Embryonic facial prominence (tissue), 1 donor: ENCODE data around the gene NOTCH3.

ENCODE experiments used
- DNase-seq: peaks from one replicate; pipeline ENCODE4 v3.0.0-alpha.2; 2016; ENCODE audit errors: extremely low spot score

Gene NOTCH3

DNA sequence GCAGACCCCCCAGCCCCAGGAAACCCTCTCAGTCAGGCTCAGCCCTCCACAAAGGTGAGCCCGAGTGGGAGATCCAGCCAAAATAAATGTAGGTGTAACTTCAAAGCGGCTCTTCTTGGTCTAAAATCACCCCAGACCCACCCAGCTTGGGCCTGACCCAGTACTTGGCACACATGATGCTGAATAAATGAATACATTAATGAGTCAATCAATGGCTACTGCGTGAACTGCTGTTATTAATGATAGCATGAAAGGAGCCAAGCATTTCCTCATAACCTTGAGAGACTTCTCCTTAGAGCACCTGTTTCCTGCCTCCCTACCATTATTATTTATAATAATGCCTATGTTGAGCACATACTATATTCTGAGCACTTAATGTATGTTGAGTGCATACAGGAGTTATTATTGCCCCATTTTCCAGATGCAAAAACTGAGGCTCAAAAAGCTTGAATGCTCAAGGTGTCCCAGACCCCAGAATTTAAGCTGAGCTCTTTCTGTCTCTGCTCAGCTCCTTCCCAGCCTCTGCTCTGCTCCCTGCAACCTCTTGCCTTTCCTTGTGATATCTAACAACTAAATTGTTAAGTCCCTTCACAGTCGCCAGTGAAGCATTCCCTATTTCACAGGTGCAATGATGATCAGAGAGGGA is 4.3 kb downstream of the NOTCH3 start:
- DNase-seq: no peak

DNA sequence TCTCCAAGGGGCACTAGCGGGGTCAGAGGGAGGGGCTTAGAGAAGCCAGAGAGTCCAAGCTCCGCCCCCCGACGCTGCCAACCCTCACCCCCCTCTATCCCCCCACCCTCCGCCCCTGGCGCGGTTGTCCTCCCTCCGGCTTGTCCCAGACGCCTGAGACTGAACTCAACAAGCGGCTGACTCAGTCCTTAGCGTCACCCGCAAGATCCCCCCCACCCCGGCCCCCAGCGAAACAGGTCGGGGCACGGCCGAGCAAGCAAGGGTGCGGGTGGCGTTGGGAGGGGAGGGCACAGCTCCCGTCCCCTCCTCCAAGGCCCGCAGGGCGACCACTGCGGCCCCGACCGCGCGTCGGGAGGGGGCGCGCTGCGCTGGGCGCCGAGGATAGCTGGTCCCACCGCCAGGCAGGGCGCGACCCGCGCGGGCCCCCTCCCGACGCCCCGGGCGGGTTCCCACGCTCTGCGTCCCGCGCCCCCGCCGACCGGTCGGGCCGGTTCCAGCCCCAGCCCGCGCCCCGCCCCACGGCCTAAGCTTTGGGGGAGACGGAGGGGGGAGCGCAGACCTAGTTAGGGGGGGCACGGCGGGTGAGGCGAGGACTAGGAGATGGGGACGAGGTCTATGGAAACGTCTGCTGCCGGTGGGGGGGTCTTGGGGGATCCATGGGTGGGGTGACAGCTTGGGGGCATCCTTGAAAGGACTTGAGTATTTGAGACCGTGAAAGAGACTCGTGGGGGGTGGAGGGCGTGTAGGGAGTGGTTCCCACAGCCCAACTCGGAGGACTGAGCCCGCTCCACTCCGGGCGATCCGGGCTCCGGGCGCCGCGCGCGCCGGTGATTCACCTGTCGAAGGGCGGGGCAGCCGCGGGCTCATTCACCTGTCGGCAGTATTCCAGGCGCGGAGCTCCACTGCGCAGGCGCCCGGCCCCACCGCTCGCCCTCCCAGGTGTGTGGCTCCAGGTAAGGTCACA is 5.1 kb downstream of the NOTCH3 start:
- DNase-seq: no peak

DNA sequence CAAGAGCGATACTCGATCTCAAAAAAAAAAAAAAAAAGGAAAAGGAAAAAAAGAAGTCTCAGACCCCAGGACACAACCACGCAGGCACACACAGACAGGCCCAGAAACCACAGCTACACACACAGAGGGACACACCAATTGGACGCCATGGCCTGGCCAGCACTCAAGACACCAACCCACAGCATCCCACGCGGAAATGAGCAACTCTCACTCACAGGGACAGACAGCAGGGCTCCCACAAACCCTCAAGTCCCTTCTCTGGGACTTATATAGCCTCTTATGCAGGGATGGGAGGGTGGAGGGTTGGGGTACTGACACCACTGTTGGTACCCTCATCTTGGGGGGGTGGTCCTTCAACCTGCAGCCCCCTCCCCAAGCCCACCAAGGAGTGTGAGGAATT is 5.9 kb downstream of the NOTCH3 start:
- no peak for DNase-seq

DNA sequence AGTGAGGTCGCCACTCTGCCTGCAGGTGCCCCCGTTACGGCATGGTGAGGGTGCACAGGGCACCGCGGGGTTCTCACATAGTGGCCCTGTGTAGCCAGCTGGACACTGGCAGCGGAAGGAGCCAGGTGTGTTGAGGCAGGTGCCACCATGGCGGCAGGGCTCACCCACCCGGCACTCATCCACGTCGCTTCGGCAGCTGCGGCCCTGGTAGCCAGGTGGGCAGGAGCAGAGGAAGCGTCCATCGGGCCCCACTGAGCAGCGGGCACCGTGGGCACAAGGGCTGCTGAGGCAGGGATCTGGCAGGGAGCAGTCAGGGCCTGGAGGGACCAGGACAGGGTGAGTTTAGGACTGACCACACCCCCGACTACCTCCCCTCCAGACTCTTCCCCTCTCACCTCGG is 8.8 kb downstream of the NOTCH3 start:
- no peak for DNase-seq

DNA sequence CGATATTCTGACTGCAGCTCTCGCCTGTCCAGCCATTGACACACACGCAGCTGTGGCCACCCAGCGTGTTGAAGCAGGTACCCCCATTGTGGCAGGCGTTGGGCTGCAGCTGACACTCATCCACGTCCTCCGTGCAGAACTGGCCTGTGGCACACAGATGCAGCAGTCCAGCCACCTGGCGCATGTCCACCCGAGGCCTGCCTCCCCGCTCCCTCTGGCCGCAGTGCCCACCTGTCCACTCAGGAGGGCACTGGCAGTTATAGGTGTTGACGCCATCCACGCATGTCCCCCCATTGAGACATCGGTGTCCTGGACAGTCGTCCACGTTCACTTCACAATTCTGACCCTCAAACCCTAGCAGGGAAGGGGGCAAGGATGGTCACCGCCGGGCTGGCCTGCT is 9.3 kb downstream of the NOTCH3 start:
- no peak for DNase-seq

DNA sequence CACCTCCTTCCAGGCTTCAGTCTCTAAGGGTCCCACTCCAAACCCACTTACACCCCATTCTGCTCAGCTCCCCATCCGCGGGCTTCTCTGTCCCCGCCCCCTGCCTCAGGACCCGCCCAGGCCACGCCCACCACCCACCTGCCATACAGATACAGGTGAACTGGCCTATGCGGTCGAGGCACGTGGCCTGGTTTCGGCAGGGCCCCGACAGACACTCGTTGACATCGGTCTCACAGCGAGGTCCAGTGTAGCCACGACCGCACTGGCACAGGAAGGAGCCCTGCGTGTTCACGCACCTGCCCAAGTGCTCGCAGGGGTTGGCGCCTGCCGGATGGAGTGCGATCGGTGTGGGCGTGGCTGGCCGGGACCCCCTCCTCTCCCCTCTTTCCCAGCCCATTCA is 11.9 kb downstream of the NOTCH3 start:
- DNase-seq: no peak

DNA sequence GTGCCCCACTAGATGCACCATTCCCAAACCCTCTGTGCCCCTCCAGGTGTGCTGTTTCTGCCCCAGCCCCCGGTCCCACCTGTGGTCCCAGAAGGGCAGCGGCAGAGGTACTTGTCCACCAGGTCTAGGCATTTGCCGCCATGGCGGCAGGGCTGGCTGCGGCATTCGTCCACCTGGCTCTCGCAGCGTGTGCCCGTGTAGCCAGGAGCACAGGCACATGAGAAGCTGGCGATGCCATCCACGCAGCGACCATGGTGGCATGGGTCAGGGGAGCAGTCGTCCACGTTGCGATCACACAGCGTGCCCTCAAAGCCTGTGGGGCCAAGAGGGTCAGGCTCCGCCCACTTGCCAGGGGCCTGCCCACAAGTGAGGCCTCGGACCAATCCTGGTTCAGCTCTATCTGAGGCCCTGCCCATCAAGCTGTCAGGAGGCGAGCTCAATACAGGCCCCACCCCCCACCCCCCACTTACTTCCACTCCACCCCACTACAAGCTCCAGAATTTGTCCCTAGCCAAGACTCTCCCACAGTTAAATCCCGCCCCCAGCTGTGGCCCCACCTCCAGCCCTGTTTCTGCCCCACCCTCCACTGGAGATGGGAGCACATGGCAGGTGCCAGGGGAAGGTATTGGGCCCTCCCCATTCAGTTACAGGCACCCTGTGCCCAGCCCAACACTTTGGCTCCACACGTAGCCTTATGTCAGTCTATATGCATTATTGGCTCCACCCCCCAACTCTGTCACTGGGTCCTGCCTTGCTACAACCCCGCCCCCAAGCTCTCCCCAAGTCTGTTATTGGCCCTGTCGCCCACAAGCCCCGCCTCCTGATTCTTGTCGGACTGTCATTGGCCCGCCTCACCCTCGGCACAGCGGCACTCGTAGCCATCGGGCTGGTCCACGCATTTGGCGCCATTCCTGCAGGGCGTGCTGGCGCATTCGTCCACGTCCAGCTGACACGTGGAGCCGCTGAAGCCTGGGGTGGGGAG is 13.5 kb downstream of the NOTCH3 start:
- DNase-seq: no peak

DNA sequence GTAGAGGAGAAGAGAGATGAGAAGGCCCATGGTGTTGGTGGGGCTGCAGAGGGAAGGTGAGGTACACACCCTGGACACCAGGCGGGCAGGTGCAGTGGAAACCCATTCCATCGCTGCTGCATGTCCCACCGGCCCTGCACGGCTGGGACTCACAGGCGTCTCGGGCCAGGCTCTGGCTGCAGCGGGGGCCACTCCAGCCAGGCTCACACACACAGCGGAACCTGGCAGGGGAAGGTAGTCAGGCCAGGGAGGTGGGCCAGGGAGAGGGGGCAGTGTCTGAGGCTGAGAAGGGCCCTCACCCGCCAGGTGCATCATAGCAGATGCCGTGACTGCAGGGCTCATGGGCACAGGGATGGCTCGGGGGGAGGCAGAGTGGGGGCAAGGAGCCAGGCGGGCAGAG is 15.6 kb downstream of the NOTCH3 start:
- no peak for DNase-seq

DNA sequence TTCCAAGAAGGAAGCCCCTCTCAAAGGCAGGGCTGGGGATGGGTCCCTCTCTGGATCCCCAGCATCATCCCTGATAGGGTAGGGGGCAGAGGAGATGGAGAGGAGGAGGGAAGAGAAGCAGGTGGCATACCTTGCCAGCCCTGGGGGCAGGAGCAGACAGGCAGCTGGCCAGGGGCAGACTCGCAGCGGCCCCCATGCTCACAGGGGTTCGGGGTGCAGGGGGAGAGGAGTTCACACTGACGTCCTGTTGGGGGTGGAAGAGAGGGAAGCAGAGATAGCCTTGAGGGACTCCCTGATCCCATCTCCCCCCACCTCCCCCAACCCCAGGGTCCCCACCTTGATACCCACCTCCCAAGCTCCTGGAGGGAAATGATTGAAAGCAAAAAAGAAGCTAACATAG is 16.0 kb downstream of the NOTCH3 start:
- no peak for DNase-seq

DNA sequence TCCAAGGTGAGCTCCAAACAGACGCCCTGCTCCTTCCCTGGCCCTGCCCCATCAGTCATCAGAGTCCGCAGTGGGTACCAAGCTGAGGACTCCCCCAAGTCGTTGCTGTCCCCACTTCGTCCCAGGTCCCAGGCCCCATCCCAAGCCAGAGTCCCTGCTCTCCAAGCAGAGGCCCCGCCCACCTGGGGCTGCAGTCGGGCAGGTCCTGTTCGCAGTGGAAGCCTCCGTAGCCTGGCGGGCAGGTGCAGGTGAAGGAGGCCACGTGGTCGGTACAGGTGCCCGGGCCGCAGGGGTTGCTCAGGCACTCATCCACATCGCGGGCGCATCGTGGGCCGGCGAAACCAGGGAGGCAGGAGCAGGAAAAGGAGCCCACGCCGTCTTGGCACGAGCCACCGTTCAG is 19.4 kb downstream of the NOTCH3 start:
- no peak for DNase-seq

DNA sequence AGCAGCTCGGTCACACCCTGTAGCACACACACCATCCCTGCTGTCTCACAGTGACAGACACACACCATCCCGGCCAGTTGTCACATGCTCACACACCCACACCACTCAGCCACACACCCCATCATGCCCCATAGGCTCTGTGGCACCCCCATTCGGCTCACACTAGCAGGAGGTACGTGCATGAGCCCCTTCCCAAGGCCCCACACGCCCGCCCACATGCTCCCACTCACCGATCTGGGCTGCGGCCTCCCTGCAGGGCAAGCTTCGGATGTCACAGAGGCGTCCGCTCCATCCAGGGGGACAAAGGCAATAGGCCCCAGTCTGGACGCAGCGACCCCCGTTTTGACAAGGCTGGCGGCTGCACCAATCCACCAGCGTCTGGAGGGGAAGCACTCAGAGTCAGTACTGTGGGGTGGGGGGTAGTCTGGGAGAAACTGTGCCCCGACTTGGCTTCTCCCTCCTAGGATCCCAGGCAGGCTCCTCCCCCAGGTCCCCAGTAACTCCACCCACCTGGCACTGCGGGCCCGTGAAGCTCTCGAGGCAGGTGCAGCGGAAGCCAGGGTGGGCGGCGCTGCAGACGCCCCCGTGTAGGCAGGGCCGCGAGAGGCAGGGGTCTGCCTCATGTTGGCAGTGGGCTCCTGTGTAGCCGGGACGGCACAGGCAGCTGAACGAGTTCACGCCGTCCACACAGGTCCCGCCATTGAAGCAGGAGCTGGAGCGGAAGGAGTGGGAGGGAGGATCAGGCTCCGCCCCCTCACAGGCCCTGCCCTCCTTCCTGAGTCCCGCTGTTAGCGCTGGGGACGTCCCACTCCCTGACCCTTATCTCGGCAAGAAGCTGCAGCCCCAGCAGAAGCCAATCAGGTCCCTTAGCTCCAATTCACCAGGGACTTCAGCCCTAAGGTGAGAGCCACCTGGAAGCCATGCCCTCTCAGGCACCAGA is 20.1 kb downstream of the NOTCH3 start:
- DNase-seq: no peak

DNA sequence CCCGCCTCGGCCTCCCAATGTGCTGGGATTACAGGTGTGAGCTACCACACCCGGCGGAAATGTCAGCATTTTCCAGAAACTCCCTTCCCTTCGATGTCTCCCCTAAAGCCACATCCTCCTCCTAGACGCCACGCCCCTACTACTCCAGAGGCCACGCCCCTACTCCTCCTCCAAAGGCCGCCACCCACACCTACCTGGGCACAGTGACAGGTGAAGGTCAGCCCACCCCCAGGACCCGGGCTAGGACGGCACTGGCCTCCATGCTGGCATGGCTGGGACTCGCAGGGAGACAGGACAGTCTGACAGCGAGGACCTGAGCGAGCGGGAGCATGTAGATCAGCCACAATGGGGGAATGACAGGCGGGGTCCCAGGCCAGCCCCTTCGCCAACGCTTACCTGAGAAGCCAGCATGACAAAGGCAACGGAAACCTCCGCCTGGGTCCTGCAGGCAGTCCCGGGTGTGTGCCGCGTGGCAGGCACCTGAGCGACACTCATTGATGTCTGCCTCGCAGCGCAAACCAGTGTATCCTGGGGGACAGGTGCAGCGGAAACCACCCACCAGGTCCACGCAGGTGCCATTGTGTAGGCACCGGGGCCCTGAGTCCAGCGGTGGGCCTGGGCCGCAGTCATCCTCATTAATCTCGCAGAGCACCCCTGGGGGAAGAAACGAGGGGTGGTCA is 22.0 kb downstream of the NOTCH3 start:
- no peak for DNase-seq

DNA sequence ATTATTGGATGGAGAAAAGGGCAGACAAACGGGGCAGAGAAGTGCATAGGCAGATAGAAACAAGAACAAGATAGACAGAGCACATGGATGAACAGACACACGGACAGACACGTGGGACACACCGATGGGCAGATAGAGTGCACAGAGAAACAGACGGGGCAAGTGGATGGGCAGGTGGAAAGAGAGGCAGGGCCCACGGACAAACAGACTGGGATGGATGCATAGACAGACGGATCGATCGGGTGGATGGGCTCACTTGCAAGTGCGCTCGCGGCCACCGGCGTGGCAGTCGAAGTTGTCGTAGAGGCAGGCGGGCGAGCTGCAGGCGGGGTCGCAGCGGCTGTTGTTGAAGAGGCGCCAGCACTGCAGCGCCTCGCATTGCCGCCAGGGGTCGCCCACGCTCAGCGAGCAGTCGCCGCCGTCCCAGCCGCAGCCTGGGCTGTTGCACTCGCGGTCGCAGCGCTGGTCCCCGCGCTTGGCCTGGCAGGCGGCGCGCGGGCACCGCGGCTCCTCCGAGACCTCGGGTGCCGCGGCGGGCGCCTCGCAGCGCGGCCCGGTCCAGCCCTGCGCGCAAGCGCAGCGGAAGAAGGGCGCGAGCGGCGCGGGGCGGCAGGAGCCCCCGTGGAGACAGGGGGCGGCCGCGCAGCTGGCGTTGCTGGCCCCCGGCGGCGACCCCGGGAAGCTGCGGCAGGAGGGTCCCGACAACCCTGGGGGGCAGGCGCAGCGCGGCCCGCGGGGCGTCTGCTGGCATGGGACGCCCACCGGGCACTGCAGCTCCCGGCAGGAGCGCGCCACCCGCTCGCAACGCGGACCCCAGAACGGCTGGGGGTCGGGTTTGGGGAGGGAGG is 23.3 kb downstream of the NOTCH3 start:
- DNase-seq: peak; percentile 25

DNA sequence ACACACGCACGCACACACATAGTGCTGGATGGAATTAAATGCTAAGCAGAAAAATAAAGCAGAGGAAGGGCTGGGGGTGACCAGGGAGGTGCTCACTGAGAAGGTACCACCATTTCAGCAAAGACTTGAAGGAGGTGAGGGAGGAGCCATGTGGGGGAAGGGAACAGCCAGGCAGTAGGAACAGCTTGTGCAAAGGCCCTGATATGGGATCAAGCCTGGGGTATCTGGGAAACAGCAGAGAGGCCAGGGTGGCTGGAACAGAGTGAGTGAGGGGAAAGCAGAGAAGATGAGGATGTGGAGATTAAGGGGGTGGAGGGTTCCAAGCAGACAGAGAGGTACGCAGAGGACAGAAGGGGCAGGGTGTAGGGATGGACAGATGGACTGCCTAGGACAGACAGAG is 25.2 kb downstream of the NOTCH3 start:
- DNase-seq: no peak

DNA sequence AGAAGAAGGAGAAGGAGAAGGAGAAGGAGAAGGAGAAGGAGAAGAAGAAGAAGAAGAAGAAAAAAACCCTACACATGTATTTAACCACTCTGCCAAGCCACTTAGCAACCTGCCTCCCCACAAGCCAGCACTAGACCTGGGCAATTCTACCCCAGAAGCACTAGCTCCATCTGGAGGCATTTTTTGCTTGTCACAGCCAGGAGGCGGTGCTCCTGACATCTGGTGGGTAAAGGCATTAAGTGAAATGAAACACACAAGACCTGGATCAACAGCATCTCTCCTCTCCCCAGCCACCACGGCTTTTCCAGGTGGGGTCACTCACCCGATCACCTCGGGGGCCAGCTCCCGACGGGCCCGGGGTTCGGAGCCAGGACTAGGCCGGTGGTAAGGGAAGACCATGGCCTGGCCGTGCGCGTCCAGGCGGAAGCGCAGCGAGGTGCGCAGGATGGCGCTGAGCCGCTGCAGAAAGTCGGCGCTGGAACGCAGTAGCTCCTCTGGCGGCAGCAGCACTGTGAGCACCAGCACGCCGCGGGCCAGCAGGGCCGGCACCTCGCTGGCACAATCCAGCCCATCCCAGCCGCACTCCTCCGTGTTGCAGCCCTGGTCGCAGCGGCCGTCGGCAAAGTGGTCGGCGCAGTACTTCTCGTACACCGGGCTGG is 26.9 kb downstream of the NOTCH3 start:
- no peak for DNase-seq

DNA sequence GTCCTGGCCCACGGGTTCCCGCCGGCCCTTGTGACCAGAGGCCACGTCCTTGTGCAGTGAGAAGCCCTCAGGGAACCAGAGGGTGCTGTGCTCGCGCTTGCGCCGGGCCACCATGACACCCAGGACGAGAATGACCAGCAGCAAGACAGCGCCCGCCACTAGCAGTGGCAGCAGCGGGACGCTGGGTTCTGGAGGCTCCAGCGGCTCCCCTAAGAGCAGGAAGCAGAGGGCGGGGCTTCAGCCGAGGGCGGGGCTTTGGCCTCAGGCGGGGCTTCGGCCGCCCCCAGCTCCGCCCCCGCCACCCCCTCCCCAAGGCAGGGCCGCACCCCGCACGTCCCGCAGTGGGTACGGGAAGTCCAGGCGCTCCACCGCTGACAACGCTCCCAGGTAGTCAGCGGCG is 30.4 kb downstream of the NOTCH3 start:
- no peak for DNase-seq

DNA sequence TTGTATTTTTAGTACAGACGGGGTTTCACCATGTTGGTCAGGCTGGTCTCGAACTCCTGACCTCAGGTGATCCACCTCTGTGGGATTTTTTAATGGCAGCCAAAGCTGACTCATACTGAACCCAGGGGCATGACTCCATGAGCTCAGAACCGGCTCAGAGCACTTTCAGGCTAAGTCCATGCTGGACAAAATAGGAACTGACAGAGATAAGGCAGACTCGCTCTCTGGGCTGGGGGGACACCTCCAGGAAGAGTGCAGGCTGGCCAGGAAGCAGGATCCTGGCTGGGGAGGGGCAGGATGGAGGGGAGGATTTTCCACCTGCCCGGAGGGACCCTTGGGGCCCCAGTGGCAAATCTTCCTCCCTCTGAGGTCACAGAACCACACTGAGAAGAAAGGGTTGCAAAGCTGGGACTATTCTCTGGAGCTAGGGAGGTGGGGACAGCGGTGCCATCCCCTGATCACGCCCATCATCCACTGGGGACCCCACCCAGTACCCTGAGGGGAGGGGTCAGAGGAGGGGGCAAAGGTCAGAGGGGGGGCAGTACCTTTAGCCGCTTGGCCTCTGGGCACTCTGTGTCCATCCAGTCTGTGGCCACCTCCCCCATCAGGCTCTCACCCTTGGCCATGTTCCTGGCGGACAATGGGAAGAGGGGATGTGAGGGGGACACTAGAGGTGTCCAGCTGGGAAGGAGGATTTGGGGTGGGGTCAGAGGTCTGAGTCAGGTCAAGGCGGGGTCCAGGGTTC is 31.1 kb downstream of the NOTCH3 start:
- DNase-seq: no peak

DNA sequence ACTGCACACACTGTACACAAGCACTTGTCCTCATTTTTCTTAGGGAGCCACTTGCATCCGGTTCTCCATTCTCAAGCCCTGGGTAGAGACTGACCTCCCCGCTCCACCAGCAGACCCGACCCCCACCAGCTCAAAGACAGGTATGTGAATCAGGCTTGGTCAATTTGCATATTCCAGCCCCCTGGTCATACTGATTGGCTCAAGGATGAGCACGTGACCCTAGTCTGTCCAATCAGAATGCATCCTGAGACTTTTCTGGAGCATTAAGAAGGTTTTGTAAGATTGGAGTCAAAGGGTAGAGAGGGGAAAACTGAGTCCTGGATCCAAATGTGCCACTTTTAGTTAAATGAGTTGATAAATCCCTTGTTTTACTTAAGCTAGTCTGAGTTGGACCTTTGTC is 34.1 kb downstream of the NOTCH3 start:
- DNase-seq: no peak
